ENCODE data around the gene C1QB. TPM values are rescaled to one million over a fixed set of nuclear protein-coding genes. Genes with fewer than 3 reads are reported as not detected.

Gene C1QB
- total and polyA plus RNA-seq, 2 of the 4 experiments (the other 2 are of a cell fraction), result not detected

- TF ChIP-seq, protein P1, sequence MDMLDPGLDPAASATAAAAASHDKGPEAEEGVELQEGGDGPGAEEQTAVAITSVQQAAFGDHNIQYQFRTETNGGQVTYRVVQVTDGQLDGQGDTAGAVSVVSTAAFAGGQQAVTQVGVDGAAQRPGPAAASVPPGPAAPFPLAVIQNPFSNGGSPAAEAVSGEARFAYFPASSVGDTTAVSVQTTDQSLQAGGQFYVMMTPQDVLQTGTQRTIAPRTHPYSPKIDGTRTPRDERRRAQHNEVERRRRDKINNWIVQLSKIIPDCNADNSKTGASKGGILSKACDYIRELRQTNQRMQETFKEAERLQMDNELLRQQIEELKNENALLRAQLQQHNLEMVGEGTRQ (IDR thresholded peaks at IDR 0.05; ENCODE audit: low read depth, low read length), result no peak
Observed at GRCh38 chr1:22704440-22705067, 51.5 kb downstream of the C1QB start (continued).

DNA sequence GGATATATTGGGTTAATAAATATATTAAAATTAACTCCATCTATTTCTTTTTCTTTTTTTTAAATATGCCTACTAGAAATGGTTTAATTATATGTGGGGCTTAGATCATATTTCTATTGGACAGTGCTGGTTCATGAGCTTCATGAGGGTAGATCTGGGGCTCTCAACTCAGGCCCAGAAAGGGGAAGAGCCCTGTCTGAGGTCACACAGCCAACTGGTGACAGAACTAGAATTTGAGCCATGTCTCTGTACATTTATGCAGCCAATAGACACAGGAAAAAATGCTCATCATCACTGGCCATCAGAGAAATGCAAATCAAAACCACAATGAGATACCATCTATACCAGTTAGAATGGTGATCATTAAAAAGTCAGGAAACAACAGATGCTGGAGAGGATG is 52.5 kb downstream of the C1QB start:
- Histone ChIP-seq H2BK5ac (ENCODE audit: low read depth, low read length, poor library complexity, severe bottlenecking) (no peak overlapping the region), H3K9me1 (ENCODE audit: insufficient read depth, low read length) (no peaks in the 10 kb centered on the region), H2BK20ac (ENCODE audit: low read depth, low read length) (no peak overlapping the region), H3K79me1 (ENCODE audit: low read depth in 1 of 2, low read length in 2 of 2) (no peaks in the 10 kb centered on the region; a peak in 1 of 4 replicates), H3K23ac (ENCODE audit: low read depth, low read length) (no peak overlapping the region), H3K18ac (ENCODE audit: low read depth, low read length) (no peak overlapping the region), H4K91ac (ENCODE audit: insufficient read depth, low read depth, low read length) (no peak overlapping the region), H4K5ac (ENCODE audit: low read depth, low read length) (no peak overlapping the region), H3K9ac (ENCODE audit: low read depth, low read length) (no peak overlapping the region), H2BK120ac (ENCODE audit: low read depth, low read length) (no peak overlapping the region), H3K9me3 (ENCODE audit: control insufficient read depth, insufficient read depth, low read length) (no peaks in the 10 kb centered on the region), H3K27me3 (ENCODE audit: control insufficient read depth, insufficient read depth, low read length) (peaks cover 2% of the 10 kb centered on the region; the same call in 1 of the 2 replicates), H4K20me1 (ENCODE audit: insufficient read depth, low read length) (no peaks in the 10 kb centered on the region), H2BK15ac (ENCODE audit: low read depth, low read length) (no peak overlapping the region), H3K27ac (ENCODE audit: insufficient read depth, low read length) (no peak overlapping the region), H2AK9ac (replicated peaks; ENCODE audit: low read depth, low read length, poor library complexity) (no peak overlapping the region), H2AK5ac (ENCODE audit: low read depth, low read length) (no peak overlapping the region), H4K8ac (ENCODE audit: low read depth in 2 of 2, low read length in 2 of 2) (no peak overlapping the region), H3K4me1 (ENCODE audit: control insufficient read depth, insufficient read depth, low read length) (peaks cover 5% of the 10 kb centered on the region), H3K14ac (replicated peaks; ENCODE audit: low read depth, low read length) (no peak overlapping the region), H3K4me3 (ENCODE audit: insufficient read depth, low read depth, low read length) (no peak overlapping the region), H2AFZ (replicated peaks; ENCODE audit: low read length, poor library complexity) (no peak overlapping the region), H3K56ac (ENCODE audit: extremely low read depth, insufficient read depth, low read length) (no peak overlapping the region), H3K36me3 (ENCODE audit: control insufficient read depth, insufficient read depth, low read length) (no peaks in the 10 kb centered on the region), H3K4me2 (ENCODE audit: low read depth, low read length) (no peak overlapping the region), H3K4ac (ENCODE audit: low read depth, low read length) (no peak overlapping the region)
- POLR2A ChIA-PET (ENCODE audit: unreplicated experiment), result no interaction called here
- ATAC-seq (ENCODE audit: low read depth) (no peak), DNase-seq (no peak)
- TF ChIP-seq CEBPB (IDR thresholded peaks at IDR 0.05; ENCODE audit: low read depth, low read length), result no peak
- TF ChIP-seq CTCF (conservative IDR thresholded peaks at IDR 0.05; ENCODE audit: low read depth, low read length), result no peak
- no peak for TF ChIP-seq MXI1 (IDR thresholded peaks at IDR 0.05; ENCODE audit: borderline replicate concordance, low read depth, low read length)
- no peak for TF ChIP-seq POLR2A (IDR thresholded peaks at IDR 0.05; ENCODE audit: low read depth, low read length)
- TF ChIP-seq, protein P1 (IDR thresholded peaks at IDR 0.05; ENCODE audit: low read depth, low read length), result no peak
- TF ChIP-seq BHLHE40 (IDR thresholded peaks at IDR 0.05; ENCODE audit: low read depth, low read length), result no peak
- no peak for TF ChIP-seq RCOR1 (IDR thresholded peaks at IDR 0.05; ENCODE audit: insufficient replicate concordance, low read length)
- TF ChIP-seq NFE2L2 (IDR thresholded peaks at IDR 0.05; ENCODE audit: low read depth, low read length), result no peak
- CTCF ChIA-PET, result interaction anchor here (1.2 to 4.1 kb wide), 5 partner anchors 69 to 186 kb away, joined by 3 to 31 read pairs (median 3); no protein-coding TSS in a partner anchor
- in situ Hi-C loops (cut with MboI; ENCODE audit: low sequenced_read_pairs), result loop anchor here (10.0 kb wide), 1 partner anchor 179 kb away; no protein-coding TSS in a partner anchor
- no TSS peak for BruUV-seq (replicated peaks)
- dilution Hi-C loops (cut with HindIII; ENCODE audit: low sequenced_read_pairs, unreplicated experiment), result no loop called here
- intact Hi-C loops (cut with micrococcal nuclease), result loop anchor here (2.0 kb wide), 3 partner anchors 31 to 103 kb away; no protein-coding TSS in a partner anchor
